Panc1 (cell line): ENCODE measurements around the gene ZNF8.

Experiments
- POLR2AphosphoS5 ChIP-seq: IDR thresholded peaks from 2 replicates; pipeline ENCODE4 v1.6.1; 2012; ENCODE audit warnings: mild to moderate bottlenecking, low read depth, low read length, moderate library complexity
- SIN3A ChIP-seq: IDR thresholded peaks from 2 replicates; pipeline ENCODE4 v1.6.1; 2012; ENCODE audit warnings: low read depth, mild to moderate bottlenecking, low read length, moderate library complexity, borderline replicate concordance; ENCODE audit not compliant: insufficient read depth
- TCF7L2 ChIP-seq: IDR thresholded peaks from 2 replicates; pipeline ENCODE4 v1.6.1; 2011; ENCODE audit warnings: mild to moderate bottlenecking, low read depth, low read length, inconsistent platforms
- TF ChIP-seq, protein P1 (sequence below): fragments of 450-650 bp; IDR thresholded peaks from 2 replicates; pipeline ENCODE4 v1.5.1; 2017; ENCODE audit warnings: mild to moderate bottlenecking
- TF ChIP-seq, protein P2 (sequence below), 2 experiments: IDR thresholded peaks; 2 replicates each; pipeline ENCODE4 v1.6.1; 2011 to 2012; ENCODE audit warnings: low read depth in 2 of 2, control low read depth in 1 of 2, low read length in 1 of 2, mild to moderate bottlenecking in 1 of 2, moderate library complexity in 1 of 2; ENCODE audit not compliant: insufficient read depth in 1 of 2

DNA sequence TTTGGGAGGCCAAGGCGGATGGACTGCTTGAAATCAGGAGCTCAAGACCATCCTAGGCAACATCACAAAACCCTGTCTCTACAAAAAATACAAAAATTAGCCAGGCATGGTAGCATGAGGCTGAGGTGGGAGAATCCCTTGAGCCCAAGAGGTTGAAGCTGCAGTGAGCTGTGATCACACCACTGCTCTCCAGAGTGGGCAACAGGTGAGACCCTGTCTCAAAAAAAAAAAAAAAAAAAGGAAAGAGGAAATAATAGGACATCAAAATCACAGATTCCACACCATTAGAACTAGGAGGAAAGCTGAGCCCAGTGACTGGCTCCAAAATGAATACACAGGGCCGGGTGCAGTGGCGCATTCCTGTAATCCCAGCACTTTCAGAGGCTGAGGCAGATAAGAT, 3.2 kb upstream of the ZNF8 start:
- TF ChIP-seq, protein P1, sequence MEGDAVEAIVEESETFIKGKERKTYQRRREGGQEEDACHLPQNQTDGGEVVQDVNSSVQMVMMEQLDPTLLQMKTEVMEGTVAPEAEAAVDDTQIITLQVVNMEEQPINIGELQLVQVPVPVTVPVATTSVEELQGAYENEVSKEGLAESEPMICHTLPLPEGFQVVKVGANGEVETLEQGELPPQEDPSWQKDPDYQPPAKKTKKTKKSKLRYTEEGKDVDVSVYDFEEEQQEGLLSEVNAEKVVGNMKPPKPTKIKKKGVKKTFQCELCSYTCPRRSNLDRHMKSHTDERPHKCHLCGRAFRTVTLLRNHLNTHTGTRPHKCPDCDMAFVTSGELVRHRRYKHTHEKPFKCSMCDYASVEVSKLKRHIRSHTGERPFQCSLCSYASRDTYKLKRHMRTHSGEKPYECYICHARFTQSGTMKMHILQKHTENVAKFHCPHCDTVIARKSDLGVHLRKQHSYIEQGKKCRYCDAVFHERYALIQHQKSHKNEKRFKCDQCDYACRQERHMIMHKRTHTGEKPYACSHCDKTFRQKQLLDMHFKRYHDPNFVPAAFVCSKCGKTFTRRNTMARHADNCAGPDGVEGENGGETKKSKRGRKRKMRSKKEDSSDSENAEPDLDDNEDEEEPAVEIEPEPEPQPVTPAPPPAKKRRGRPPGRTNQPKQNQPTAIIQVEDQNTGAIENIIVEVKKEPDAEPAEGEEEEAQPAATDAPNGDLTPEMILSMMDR: no peak
- no peak for TF ChIP-seq POLR2AphosphoS5
- TF ChIP-seq, protein P2, sequence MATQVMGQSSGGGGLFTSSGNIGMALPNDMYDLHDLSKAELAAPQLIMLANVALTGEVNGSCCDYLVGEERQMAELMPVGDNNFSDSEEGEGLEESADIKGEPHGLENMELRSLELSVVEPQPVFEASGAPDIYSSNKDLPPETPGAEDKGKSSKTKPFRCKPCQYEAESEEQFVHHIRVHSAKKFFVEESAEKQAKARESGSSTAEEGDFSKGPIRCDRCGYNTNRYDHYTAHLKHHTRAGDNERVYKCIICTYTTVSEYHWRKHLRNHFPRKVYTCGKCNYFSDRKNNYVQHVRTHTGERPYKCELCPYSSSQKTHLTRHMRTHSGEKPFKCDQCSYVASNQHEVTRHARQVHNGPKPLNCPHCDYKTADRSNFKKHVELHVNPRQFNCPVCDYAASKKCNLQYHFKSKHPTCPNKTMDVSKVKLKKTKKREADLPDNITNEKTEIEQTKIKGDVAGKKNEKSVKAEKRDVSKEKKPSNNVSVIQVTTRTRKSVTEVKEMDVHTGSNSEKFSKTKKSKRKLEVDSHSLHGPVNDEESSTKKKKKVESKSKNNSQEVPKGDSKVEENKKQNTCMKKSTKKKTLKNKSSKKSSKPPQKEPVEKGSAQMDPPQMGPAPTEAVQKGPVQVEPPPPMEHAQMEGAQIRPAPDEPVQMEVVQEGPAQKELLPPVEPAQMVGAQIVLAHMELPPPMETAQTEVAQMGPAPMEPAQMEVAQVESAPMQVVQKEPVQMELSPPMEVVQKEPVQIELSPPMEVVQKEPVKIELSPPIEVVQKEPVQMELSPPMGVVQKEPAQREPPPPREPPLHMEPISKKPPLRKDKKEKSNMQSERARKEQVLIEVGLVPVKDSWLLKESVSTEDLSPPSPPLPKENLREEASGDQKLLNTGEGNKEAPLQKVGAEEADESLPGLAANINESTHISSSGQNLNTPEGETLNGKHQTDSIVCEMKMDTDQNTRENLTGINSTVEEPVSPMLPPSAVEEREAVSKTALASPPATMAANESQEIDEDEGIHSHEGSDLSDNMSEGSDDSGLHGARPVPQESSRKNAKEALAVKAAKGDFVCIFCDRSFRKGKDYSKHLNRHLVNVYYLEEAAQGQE (IDR thresholded peaks at IDR 0.05; ENCODE audit: insufficient read depth in 1 of 2, low read depth in 2 of 2, low read length in 1 of 2): no peak
- no peak for TF ChIP-seq SIN3A
- no peak for TF ChIP-seq TCF7L2
